CD4-positive, alpha-beta T cell treated with Interleukin-2 at 100 ng/mL for 4 hours (primary cell): ENCODE data around the gene AKR1C3.
"Not testable (repeated sequence)": the region's sequence is repeated elsewhere in the genome, so short reads cannot be mapped to it uniquely, and the experiment has no call there.

Experiments used
- DNase-seq: peaks from one replicate; pipeline ENCODE4 v3.0.0-alpha.2; 2020; ENCODE audit warnings: low spot score

AKR1C3 gene

DNA sequence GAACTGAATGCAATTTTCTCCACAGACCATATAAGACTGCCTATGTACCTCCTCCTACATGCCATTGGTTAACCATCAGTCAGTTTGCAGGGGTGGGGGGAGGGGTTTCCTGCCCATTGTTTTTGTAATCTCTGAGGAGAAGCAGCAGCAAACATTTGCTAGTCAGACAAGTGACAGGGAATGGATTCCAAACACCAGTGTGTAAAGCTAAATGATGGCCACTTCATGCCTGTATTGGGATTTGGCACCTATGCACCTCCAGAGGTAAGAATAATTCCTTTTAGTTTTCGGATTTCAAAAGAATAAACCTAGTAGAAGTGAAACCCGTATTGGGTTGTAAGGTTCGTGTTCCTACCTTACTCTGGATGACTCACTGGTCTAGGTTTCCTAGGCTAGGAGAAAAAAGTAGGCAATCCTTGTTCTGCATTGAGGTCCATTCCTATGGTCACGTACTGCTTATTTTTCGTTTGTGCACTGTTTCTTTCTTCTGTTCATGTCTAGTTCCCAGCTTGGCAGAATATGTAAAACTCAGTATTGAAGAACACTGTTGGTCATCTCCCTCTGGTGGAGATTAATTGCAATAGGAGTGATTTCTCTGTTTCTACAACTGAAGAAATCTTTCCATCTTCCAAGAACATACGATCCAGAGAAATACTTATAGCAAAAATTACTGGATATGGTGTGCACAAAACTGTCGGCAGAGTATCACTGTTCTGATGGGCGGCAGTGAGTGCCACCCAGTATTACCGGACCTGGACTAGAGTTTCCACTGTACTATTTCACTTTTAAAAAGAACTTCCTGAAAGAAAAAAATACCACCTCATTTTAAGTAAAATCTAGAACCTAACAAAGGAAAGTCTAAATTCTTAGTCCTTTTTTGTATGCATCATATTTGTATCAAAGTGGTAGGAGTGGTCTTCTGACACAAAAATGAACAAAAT, at the start of gene AKR1C3:
AKR1C3 (plus strand) TSS at position 150 of the 941 bp plus-strand sequence; CDS start at position 181, 31 bp downstream.
- peak; percentile 21 for DNase-seq

DNA sequence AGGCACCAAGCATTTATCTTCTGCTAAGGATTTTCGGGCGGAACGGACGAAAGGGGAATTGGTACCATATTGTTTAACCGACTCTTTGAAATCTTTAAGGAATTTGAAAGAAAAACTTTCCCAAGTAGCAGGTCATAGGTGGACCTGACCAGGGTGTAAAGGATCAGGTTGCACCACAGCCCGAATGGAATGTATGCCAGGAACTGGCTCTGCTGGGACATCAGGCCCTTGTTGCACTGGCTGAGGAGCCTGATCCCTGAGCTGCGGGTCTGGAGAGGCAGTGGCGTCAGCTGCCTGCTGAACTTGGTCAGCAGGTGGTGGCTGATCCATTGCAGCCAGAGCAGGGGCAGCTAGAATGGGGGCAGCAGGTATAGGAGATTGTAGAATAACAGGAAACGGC, 49.1 kb upstream of the AKR1C3 start:
- no peak for DNase-seq

DNA sequence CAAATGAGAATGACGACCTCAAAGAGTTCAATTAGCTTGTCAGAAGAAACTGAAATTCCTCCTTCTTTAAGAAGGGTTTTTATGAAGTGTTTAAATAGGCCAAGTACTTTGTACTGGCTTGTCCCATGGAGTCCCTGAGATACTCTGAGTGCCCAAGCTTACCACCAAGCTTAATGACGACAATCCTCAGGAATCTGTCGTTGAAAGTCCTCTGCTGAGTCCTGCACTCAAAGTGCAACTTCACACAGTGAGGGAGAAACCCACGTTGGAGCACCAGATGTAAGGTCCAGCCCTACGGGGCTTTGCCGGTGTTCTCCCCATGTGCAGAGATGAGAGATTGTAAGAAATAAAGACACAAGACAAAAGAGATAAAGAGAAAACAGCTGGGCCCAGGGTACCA, 47.8 kb upstream of the AKR1C3 start:
- no peak for DNase-seq

DNA sequence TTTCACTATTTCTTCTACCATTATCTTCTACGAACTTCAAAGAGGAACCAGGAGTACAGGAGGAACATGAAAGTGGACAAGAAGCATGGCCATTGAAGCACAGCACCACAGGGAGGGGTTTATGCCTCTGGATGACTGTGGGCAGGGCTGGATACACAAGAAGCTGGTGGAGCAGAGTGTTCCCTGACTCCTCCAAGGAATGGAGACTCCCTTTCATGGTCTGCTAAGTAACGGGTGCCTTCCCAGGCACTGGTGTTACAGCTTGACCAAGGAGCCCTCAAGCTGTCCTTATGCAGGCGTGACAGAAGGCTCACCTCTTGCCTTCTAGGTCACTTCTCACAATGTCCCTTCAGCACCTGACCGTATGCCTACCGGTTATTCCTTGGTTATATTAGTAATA, 47.2 kb upstream of the AKR1C3 start:
- not testable (repeated sequence) for DNase-seq

DNA sequence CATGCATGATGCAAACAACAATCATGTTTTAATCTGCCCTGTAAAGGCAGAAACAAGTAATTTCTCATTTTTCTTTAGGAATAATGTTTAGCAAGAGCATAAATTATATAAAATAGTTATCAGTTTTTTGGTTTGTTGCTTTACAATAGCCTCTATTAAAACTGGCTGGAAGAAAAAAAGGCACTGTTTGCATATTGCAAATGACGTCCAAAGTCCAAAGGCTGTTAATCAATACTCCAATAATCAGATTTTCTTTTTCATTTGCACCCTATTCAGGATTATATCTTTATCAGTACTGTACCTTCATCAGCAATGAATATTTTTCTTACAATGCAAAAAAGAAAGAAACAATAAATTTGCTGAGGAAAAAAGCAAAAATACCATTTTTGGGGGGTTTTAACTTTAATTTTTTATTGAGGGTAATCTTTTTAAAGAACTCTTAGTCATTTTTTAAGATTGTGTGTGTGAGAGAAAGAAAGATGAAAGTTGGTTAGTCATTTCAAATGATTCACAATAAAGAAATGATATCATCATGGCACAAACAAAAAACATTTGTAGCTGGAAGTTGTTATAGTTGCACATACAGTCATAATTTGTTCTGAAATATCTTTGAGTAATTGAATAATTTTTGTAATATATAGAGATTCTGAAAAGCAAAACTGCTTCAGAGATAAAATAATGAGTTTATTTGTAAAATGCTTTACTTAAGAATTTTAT, 46.1 kb upstream of the AKR1C3 start:
- DNase-seq: no peak

DNA sequence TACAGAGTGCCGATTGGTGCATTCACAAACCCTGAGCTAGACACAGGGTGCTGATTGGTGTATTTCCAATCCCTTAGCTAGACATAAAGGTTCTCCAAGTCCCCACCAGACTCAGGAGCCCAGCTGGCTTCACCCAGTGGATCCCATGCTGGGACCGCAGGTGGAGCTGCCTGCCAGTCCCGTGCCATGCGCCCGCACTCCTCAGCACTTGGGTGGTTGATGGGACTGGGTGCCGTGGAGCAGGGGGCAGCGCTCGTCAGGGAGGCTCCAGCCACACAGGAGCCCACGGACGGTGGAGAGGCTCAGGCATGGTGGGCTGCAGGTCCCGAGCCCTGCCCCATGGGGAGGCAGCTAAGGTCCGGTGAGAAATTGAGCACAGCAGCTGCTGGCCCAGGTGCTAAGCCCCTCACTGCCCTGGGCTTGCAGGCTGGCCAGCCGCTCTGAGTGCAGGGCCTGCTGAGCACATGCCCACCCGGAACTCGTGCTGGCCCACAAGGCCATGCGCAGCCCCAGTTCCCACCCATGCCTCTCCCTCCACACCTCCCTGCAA, 41.2 kb upstream of the AKR1C3 start:
- not testable (repeated sequence) for DNase-seq

DNA sequence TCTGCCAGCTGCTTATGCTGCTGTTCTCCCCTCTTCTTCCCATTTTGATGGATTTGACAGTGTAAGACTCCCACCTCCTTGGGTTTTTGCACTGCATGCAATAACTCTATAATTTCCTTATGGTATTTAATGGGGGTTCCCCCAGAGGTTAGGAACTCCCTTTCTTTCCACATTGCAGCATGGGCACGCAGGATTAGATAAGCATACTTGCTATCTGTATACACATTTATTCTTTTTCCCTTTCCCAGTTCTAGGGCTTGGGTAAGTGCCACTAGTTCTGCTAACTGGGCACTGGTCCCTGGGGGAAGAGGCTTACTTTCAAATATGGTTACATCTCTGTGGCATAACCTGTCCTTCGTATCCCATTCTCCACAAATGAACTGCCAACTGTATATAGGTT, 39.4 kb upstream of the AKR1C3 start:
- not testable (repeated sequence) for DNase-seq

DNA sequence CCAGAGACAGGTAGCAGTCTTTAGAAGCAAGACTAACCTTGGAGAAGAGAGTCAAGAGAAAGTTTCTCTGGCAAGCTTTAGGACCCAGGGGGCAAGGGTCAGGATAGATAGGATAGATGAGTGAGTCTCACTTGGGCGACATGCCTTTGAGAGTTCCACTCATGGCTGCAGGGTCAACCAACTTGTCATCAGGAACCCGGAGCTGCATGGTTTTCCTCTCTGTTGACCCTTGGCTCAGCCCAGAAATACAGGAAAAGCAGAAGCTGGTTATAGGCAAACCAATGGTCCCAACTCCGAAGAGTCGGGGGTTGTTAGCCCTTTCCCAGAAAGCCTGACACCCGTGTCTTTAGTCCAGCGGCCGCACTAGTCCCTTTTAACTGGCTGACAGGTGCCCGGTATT, 34.9 kb upstream of the AKR1C3 start:
- DNase-seq: not testable (repeated sequence)

DNA sequence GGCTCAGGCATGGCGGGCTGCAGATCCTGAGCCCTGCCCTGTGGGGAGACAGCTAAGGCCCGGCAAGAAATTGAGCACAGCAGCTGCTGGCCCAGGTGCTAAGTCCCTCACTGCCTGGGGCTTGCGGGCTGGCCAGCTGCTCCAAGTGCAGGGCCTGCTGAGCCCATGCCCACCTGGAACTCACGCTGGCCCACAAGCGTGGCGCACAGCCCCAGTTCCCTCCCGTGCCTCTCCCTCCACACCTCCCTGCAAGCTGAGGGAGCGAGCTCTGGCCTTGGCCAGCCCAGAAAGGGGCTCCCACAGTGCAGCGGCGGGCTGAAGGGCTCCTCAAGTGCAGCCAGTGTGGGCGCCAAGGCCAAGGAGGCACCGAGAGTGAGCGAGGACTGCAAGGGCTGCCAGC, 33.4 kb upstream of the AKR1C3 start:
- not testable (repeated sequence) for DNase-seq

DNA sequence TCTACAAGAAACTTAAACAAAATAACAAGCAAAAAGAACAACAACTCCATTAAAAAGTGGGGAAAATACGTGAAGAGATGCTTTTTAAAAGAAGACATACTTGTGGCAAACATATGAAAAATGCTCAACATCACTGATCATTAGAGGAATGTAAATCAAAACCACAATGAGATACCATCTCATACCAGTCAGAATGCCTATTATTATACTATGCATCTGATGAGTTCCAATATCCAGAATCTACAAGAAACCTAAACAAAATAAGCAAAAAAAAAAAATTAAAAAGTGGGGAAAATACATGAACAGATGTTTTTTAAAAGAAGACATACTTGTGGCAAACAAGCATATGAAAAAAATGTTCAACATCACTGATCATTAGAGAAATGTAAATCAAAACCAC, 29.6 kb upstream of the AKR1C3 start:
- no peak for DNase-seq

DNA sequence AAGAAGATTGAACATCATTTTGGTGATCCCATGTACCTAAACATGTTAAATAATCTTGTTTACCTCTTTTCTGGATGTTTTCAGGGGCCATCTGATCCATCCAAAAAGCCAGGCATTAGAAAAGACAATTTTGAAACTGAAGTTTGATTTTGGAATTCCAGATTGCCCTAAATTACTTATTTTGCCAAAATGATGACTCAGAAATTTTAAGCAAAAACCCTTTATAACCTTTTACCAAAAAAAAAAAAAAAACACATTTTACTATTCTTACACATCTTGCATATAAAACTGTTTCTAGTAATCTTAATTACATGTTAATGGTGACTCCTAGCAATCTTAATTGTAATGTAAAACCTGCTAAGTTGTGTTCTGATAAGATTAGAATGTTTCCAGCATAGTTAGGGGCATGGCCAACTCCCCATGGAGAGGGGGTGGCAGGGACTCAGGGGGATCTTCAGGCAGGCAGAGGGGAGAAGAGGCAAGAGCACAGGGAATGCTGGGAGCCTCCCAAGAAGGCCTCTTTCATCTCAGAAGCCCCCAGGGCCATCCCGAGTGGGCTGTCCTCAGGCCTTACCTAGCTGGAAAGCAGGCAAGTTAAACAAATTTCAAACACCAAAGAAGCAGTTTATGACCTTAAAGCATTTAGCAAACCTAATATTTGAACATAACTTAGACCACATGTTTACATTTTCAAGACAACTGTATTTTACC, 25.8 kb upstream of the AKR1C3 start:
- DNase-seq: no peak

DNA sequence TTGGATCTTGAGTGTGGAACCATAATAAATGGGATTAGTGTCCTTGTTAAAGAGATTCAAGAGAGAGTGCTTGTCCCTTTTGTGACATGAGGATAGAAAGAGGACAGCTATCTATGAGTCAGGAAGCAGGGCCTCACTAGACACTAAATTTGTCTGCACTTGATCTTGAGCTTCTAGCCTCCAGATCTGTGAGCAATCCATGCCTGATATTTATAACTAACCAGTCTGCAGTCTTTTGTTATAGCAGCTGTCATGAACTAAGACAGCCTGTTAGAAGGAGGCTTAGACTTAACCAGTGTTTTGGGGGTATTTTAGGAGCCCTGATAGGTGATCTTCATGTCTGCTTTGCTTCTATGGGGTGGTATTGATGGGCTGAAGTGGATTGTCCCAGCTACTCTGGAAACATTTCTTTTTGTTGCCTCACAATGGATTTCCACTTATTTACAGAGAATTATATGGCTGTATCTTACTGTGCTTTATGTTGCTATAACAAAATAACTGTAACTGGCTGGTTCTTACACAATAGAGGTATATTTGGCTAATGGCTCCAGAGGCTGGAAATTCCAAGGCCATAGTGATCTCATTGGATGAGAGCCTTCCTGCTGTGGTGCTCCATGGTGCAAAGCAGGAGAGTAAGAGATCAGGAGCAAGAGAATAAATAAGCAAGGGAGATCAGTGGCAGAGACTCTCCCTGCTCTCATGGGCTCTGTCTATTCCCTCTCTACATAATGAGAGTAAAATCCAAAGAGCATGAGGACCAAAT, 23.4 kb upstream of the AKR1C3 start:
- DNase-seq: no peak

DNA sequence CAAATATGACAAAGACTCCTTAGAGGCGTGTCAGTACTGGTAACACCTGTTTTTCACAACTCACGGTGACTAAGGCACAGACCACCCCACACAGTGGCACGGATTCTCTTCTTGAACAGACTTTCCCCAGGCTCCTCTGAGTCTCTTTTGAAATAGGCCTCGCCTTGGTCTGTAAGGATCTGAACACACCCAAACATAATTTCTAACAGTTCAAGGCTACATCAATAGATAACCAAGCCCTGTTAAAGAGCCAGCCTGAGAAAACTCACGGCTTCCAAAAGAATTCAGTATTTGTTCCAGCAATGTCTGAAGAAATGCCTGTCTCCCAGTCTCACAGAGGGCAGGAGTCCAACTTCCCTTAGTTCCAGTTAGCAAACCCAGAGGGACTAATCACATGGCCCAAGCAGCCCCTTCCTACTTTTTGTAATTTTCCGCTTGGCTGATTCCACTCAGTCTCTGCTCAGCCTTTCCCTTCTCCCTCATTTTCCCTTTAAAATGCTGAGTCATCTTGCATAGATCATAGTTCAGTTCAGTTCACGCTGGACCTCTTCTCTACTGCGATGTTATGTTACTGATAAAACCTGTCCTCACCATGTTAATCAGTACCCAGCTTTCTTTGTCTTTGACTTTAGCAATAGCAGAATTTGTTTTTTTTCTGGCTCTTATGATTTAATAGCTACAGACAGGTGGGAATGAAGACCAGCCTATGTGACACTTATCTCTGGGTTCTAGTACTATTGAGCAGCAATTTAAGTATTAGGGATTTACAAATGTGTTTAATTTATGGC, 22.6 kb upstream of the AKR1C3 start:
- DNase-seq: no peak

DNA sequence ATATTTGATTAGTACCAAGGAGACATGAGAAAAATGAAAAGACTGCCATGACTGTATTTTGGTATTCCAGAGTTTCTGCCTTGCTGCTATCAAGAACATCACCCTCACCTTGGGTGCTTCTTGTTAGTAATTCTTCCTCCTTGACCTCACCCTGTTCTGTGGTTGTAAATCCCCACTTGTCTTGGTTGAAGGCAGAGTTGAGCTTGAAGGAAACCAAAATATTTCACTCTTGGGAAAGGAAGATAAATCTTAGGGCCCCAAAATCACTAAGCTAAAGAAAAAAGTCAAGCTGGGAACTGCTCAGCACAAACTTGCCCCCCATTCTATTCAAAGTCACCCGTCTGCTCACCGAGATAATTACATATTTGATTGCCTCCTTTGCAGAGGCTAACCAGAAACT, 20.6 kb upstream of the AKR1C3 start:
- DNase-seq: no peak

DNA sequence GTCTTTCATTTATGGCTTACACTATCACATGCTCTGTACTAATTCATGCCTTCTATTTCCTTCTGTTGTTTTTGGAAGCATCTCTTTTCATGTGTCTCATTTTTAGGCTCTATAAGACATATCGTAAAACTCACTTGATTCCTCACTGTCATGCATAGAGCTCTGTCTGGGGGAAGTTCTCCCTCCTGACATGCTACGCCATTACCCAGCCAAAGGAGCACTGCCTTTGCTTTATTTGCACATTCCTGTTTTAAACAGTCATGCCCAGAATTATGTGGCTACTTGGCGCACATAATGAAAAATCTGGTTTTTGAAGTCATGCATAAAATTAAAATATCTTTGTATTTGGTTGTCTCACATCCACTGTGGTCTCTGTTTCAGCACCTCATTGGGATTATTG, 17.6 kb upstream of the AKR1C3 start:
- DNase-seq: no peak

DNA sequence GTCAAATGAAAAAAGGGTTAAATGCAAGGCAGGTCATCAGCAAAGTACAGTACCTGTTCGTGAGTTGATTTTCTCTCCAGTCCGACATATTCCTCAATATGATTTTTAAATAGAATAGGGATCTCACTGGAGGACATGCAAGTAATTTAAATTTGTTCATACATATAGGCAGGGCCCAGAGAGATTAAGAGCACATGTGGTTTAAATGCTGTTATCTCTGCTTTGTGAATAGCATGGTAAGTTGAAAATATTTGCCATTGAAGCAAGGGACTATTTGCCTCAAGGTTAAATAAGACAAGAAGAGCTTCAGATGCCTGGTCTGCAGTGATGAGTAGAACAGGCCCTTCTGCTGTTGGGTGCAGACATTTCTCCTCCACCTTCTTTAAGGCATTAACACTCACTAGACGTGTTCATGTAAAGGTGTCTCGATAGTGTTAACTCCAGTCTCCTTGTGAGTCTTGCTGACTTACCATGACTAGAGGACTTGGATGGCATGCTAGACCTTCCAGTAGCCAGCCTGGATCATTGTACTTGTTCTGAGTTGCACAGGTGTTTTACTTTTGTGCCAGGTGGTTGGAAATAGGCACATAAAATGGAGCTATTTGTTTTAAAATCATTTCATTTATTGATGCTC, 15.6 kb upstream of the AKR1C3 start:
- no peak for DNase-seq

DNA sequence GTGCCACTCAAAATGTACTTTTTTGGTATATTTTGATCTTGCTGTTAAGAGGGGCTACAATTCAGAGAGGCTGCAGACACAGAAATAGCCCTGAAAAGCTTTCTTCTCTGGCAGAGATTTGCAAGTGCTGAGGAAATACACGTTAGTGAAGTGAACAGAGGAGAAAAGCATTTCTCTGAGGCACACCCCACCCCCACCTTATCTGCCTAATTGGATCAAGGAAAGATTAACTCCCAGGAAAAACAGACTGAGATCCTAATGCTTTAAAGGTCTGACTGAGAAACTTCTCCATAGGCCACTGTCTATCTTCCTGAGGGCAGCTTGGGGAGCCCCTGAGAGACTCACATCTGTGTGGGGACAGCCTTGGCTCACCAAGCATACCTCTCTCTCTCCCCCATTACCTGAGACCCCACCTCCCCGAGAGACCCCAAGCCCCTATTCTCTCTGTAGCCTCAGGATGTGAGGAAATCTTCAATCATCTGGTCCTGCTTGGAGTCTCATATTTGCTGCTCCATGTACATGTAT, 14.8 kb upstream of the AKR1C3 start:
- no peak for DNase-seq

DNA sequence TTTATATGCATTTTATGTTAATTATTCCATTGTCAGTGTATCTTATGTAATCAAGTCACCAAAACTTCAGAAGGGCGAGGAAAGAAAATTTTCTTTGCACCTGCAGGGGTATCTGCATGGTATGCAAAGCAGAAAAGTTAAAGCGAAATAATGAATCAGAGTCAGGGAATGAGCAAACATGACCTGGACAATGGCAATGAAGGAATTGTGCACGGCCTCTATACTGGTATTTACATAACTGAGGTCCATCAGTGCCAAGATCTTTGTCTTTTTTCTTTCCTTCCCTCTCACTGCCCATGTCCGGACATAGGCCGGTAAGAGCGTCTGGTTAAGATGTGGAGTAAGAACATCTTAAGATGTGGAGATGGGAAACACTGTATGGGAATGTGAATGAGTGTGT, 14.4 kb upstream of the AKR1C3 start:
- no peak for DNase-seq

DNA sequence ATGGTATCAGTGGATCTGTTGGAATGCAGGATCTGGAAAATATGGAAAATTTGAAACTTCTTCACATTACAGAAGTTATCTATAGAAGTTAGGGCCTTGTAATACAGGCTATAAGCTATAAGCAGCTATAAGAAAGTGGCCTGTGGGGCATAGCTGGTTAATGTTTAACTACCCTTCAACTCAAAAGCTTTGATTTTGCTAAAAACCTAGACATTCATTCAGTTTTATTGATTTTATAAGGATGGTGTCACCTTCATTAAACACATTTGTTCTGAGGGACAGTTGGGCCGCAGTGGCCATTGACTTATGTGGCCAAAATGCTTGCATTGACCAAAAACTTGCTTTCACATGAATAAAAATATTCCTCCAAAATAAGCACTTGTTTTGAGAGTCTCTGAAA, 13.1 kb upstream of the AKR1C3 start:
- DNase-seq: no peak

DNA sequence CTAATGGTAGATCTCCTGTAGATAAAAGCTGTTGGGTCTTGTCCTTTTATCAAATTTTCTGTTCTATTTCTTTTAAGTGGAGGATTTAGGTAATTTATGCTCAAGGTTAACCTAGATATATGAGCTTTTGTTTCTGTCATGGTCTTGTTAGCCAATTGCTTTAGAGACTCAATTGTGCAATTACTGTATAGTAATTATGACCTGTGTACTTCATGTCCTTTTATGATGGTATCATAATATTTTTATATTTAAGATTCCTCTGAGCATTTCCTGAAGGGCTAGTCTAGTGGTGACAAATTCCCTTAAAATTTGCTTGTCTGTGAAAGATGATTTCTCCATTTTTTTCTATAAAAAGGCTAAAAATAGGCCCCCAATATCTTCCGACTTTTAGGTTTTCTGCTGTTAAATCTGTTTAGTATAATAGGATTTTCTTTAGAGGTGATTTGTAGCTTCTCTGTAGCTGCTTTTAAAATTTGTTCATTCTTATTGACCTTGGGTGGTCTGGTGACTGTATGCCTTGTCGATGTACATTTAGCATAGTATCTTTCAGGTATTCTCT, 5.4 kb upstream of the AKR1C3 start:
- DNase-seq: no peak
